Mesothelial cell of epicardium (in vitro differentiated cells): ENCODE data around the gene MBOAT7. TPM values are rescaled to one million over a fixed set of nuclear protein-coding genes. Genes with fewer than 3 reads are reported as not detected.

Source experiments
- DNase-seq, 2 experiments: peaks; one replicate each; pipeline ENCODE4 v3.0.0; 2021; ENCODE audit warnings: low spot score in 2 of 2; ENCODE audit not compliant: unreplicated experiment in 2 of 2
- H3K27ac Mint-ChIP-seq: 2 replicates; pipeline ENCODE4 v1.8.0; 2021; ENCODE audit warnings: mixed read lengths
- H3K27me3 Mint-ChIP-seq: 2 replicates; pipeline ENCODE4 v1.8.0; 2021; ENCODE audit warnings: low read depth, mixed read lengths
- H3K36me3 Mint-ChIP-seq: 2 replicates; pipeline ENCODE4 v1.8.0; 2021; ENCODE audit warnings: mixed read lengths
- H3K4me1 Mint-ChIP-seq: 2 replicates; pipeline ENCODE4 v1.8.0; 2021; ENCODE audit warnings: mixed read lengths
- H3K4me3 Mint-ChIP-seq: 2 replicates; pipeline ENCODE4 v1.8.0; 2021; ENCODE audit warnings: mild to moderate bottlenecking, moderate library complexity, mixed read lengths
- H3K9me3 Mint-ChIP-seq: 2 replicates; pipeline ENCODE4 v1.8.0; 2021; ENCODE audit warnings: mixed read lengths
- CTCF ChIP-seq: fragments of 200-600 bp; sonication (generic); IDR thresholded peaks from one replicate; pipeline ENCODE4 v1.5.0; 2021; ENCODE audit warnings: antibody characterized with exemption; ENCODE audit not compliant: unreplicated experiment
- total RNA-seq: library from RNA; stranded (reverse); gene quantifications from 3 replicates; pipeline ENCODE4 v1.2.1, GENCODE V29; 2021

Gene MBOAT7
- total RNA-seq, 1 donor from 2014 or later, result 113 TPM

GRCh38 chr19:54179921-54180461, 9.4 kb downstream of the MBOAT7 start:
- Mint-ChIP-seq H3K4me3 (no peak overlapping the region), H3K27me3 (no peaks in the 10 kb centered on the region), H3K36me3 (peaks cover 25% of the 10 kb centered on the region), H3K27ac (no peak overlapping the region), H3K4me1 (no peaks in the 10 kb centered on the region), H3K9me3 (no peaks in the 10 kb centered on the region)
- TF ChIP-seq CTCF, result no peak
- no peak for DNase-seq

GRCh38 chr19:54179262-54179852, 10.0 kb downstream of the MBOAT7 start:
- peaks cover 25% of the 10 kb centered on the region for H3K36me3 Mint-ChIP-seq
- DNase-seq, result no peak
- H3K9me3 Mint-ChIP-seq, result no peaks in the 10 kb centered on the region
- no peak for TF ChIP-seq CTCF
- no peak overlapping the region for H3K27ac Mint-ChIP-seq
- no peaks in the 10 kb centered on the region for H3K27me3 Mint-ChIP-seq
- H3K4me1 Mint-ChIP-seq, result no peaks in the 10 kb centered on the region
- no peak overlapping the region for H3K4me3 Mint-ChIP-seq

- peaks cover 19% of the 10 kb centered on the region for H3K36me3 Mint-ChIP-seq
- H3K4me3 Mint-ChIP-seq, result no peak overlapping the region
- DNase-seq, result no peak
- H3K27ac Mint-ChIP-seq, result no peak overlapping the region
- H3K27me3 Mint-ChIP-seq, result no peaks in the 10 kb centered on the region
- no peaks in the 10 kb centered on the region for H3K9me3 Mint-ChIP-seq
- H3K4me1 Mint-ChIP-seq, result no peaks in the 10 kb centered on the region
- no peak for TF ChIP-seq CTCF
Measured at GRCh38 chr19:54178581-54179261, 10.7 kb downstream of the MBOAT7 start.

- no peaks in the 10 kb centered on the region for H3K27me3 Mint-ChIP-seq
- DNase-seq, result no peak
- no peak overlapping the region for H3K27ac Mint-ChIP-seq
Measured at GRCh38 chr19:54173951-54174834, 15.2 kb downstream of the MBOAT7 start.

More at GRCh38 chr19:54173951-54174834, 15.2 kb downstream of the MBOAT7 start:
- Mint-ChIP-seq H3K4me3 (no peak overlapping the region), H3K9me3 (no peaks in the 10 kb centered on the region), H3K36me3 (peaks cover 15% of the 10 kb centered on the region), H3K4me1 (peaks cover 10% of the 10 kb centered on the region)
- no peak for TF ChIP-seq CTCF
